Smooth muscle cell of the pulmonary artery (primary cell): ENCODE data around the gene ZPLD1. TPM values are rescaled to one million over a fixed set of nuclear protein-coding genes. Genes with fewer than 3 reads are reported as not detected.

Experiments
- total RNA-seq: library from RNA; depleted of rRNA; stranded (reverse); fragments of >200 nt; gene quantifications from 2 replicates; pipeline ENCODE4 v1.2.3, GENCODE V29; 2014

ZPLD1 gene
- 0.13 and 1.1 TPM in 2 replicates for total RNA-seq

DNA sequence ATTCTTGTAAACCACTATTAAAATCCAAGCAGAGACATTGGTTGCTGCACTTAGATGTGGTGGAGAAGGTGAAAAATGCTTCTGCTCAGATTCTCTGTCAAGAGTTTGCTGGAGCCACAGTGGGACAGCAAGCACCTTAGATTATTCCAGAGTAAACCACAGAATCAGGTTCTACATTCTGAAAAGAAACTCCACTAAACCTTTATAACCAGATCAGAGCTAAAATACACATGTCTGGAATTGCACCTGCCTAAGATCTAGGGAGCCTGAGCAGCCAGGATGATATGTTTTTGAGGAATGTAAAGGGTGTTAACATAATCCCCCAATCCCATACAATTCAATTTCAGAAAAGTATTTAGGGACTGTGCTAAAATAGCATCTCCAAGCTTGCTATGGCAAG is at the start of gene ZPLD1:
Gene ZPLD1, plus strand, starts transcription at position 301 of the 400 bp plus-strand sequence. CDS start 3,473 bp downstream, outside the sequence.

